NCI-H524 (cell line): ENCODE results near the gene HELZ2.
"Not testable (repeated sequence)": the region's sequence is repeated elsewhere in the genome, so short reads cannot be mapped to it uniquely, and the experiment has no call there.

Experiments
- DNase-seq, 2 experiments: peaks; one replicate each; lab custom pipeline; 2025; lab: John Stamatoyannopoulos, UW

The HELZ2 gene

GRCh38 chr20:63564036-63564810 is 9.8 kb downstream of the HELZ2 start:
- no peak for DNase-seq

GRCh38 chr20:63563225-63563935 is 10.7 kb downstream of the HELZ2 start:
- no peak for DNase-seq

- no peak for DNase-seq
Measured at GRCh38 chr20:63562461-63563224, 11.4 kb downstream of the HELZ2 start.

GRCh38 chr20:63561624-63562396 is 12.2 kb downstream of the HELZ2 start:
- DNase-seq, result no peak

GRCh38 chr20:63560856-63561609 is 13.0 kb downstream of the HELZ2 start:
- DNase-seq, result no peak

GRCh38 chr20:63560333-63560805 is 13.7 kb downstream of the HELZ2 start:
- no peak for DNase-seq

- not testable (repeated sequence) for DNase-seq
Measured at GRCh38 chr20:63559485-63560332, 14.3 kb downstream of the HELZ2 start.

GRCh38 chr20:63558804-63559484 is 15.1 kb downstream of the HELZ2 start:
- DNase-seq, result no peak

- no peak for DNase-seq
Measured at GRCh38 chr20:63557481-63557891, 16.6 kb downstream of the HELZ2 start.

- DNase-seq, result no peak
Measured at GRCh38 chr20:63556873-63557478, 17.1 kb downstream of the HELZ2 start.

- DNase-seq, result no peak
Measured at GRCh38 chr20:63555661-63556381, 18.2 kb downstream of the HELZ2 start.

GRCh38 chr20:63554361-63555278 is 19.4 kb downstream of the HELZ2 start:
- DNase-seq, result no peak

GRCh38 chr20:63553933-63554290 is 20.1 kb downstream of the HELZ2 start, which contains the start of gene FNDC11:
Gene FNDC11 (plus strand): TSS chr20:63554159. CDS start chr20:63555664, 1,505 bp downstream.
- DNase-seq, result no peak

GRCh38 chr20:63553251-63553932 is 20.6 kb downstream of the HELZ2 start:
- DNase-seq, result no peak

- no peak for DNase-seq
Measured at GRCh38 chr20:63552481-63553249, 21.4 kb downstream of the HELZ2 start.

- no peak for DNase-seq
Measured at GRCh38 chr20:63551068-63551467, 23.0 kb downstream of the HELZ2 start.
